Neural progenitor cell (in vitro differentiated cells): ENCODE results near the gene NCK1. TPM values are rescaled to one million over a fixed set of nuclear protein-coding genes. Genes with fewer than 3 reads are reported as not detected.
"Not testable (repeated sequence)": the region's sequence is repeated elsewhere in the genome, so short reads cannot be mapped to it uniquely, and the experiment has no call there.

Experiments
- DNase-seq: peaks from one replicate; pipeline ENCODE4 v3.0.0-alpha.2; 2016; ENCODE audit warnings: low spot score
- H2AFZ ChIP-seq: fragments of 200-600 bp; sonication (generic); replicated peaks from 2 replicates; pipeline ENCODE4 v1.6.1; 2016; ENCODE audit warnings: antibody characterized with exemption
- H3F3A ChIP-seq: fragments of 200-600 bp; sonication (generic); 2 replicates; pipeline ENCODE4 v1.6.1; 2016; ENCODE audit warnings: antibody characterized with exemption, low read depth
- H3K27ac ChIP-seq: fragments of 200-600 bp; sonication (generic); 2 replicates; pipeline ENCODE4 v1.5.1; 2016; ENCODE audit warnings: mild to moderate bottlenecking
- H3K27me3 ChIP-seq: fragments of 200-600 bp; sonication (generic); 2 replicates; pipeline ENCODE4 v1.6.1; 2016; ENCODE audit warnings: mild to moderate bottlenecking, moderate library complexity
- H3K36me3 ChIP-seq: fragments of 200-600 bp; sonication (generic); 2 replicates; pipeline ENCODE4 v1.5.1; 2016
- H3K4me1 ChIP-seq: fragments of 200-600 bp; sonication (generic); 2 replicates; pipeline ENCODE4 v1.6.1; 2016; ENCODE audit warnings: mixed run types
- H3K4me2 ChIP-seq: fragments of 200-600 bp; sonication (generic); 2 replicates; pipeline ENCODE4 v1.6.1; 2016
- H3K4me3 ChIP-seq: fragments of 200-600 bp; sonication (generic); 2 replicates; pipeline ENCODE4 v1.5.1; 2016
- H3K79me2 ChIP-seq: fragments of 200-600 bp; sonication (generic); 2 replicates; pipeline ENCODE4 v1.6.1; 2016; ENCODE audit warnings: low read depth
- H3K9ac ChIP-seq: fragments of 200-600 bp; sonication (generic); 2 replicates; pipeline ENCODE4 v1.6.1; 2016
- H3K9me3 ChIP-seq: fragments of 200-600 bp; sonication (generic); 2 replicates; pipeline ENCODE4 v1.5.1; 2016; ENCODE audit warnings: low read depth
- H4K20me1 ChIP-seq: fragments of 200-600 bp; sonication (generic); 2 replicates; pipeline ENCODE4 v1.6.1; 2016; ENCODE audit warnings: low read depth
- H3K27ac Mint-ChIP-seq: 3 replicates; pipeline ENCODE4 v1.8.0; 2021; ENCODE audit warnings: mixed read lengths
- H3K27me3 Mint-ChIP-seq: 2 replicates; pipeline ENCODE4 v1.8.0; 2022; ENCODE audit warnings: low read depth, mild to moderate bottlenecking, inconsistent platforms, moderate library complexity, mixed read lengths; ENCODE audit not compliant: insufficient read depth
- H3K36me3 Mint-ChIP-seq: 3 replicates; pipeline ENCODE4 v1.8.0; 2021; ENCODE audit warnings: mixed read lengths
- H3K4me1 Mint-ChIP-seq: 3 replicates; pipeline ENCODE4 v1.8.0; 2021; ENCODE audit warnings: mixed read lengths
- H3K4me3 Mint-ChIP-seq: 3 replicates; pipeline ENCODE4 v1.8.0; 2021; ENCODE audit warnings: mild to moderate bottlenecking, moderate library complexity, mixed read lengths
- H3K9me3 Mint-ChIP-seq: 3 replicates; pipeline ENCODE4 v1.8.0; 2020; ENCODE audit warnings: mixed read lengths
- CTCF ChIP-seq: fragments of 200-600 bp; sonication (generic); IDR thresholded peaks from 2 replicates; pipeline ENCODE4 v1.5.1; 2017; ENCODE audit warnings: antibody characterized with exemption, mild to moderate bottlenecking
- EZH2 ChIP-seq: fragments of 200-600 bp; sonication (generic); IDR thresholded peaks from 2 replicates; pipeline ENCODE4 v1.6.1; 2017; ENCODE audit warnings: antibody characterized with exemption, mild to moderate bottlenecking, moderate library complexity
- EZH2phosphoT487 ChIP-seq: fragments of 200-600 bp; sonication (generic); IDR thresholded peaks from 2 replicates; pipeline ENCODE4 v1.6.1; 2017; ENCODE audit warnings: antibody characterized with exemption
- total RNA-seq: library from RNA; depleted of rRNA; stranded (reverse); fragments of >200 nt; gene quantifications from 2 replicates; pipeline ENCODE4 v1.2.3, GENCODE V29; 2015; ENCODE audit warnings: low replicate concordance

Gene NCK1
- total RNA-seq, 1 donor from 2014 or later, result 46.5 TPM

- Histone ChIP-seq H3K27ac (no peak overlapping the region), H3K4me3 (no peak overlapping the region), H3K4me1 (peaks cover 8% of the 10 kb centered on the region), H3K27me3 (no peaks in the 10 kb centered on the region), H3K4me2 (no peak overlapping the region), H4K20me1 (peaks cover 23% of the 10 kb centered on the region), H3K9ac (no peak overlapping the region), H3K9me3 (no peaks in the 10 kb centered on the region), H2AFZ (no peak overlapping the region), H3K36me3 (no peaks in the 10 kb centered on the region), H3K79me2 (peaks cover 95% of the 10 kb centered on the region), H3F3A (no peaks in the 10 kb centered on the region)
- H3K36me3 Mint-ChIP-seq, result peaks cover 46% of the 10 kb centered on the region
- H3K4me1 Mint-ChIP-seq, result no peaks in the 10 kb centered on the region
- TF ChIP-seq EZH2 (no peak), EZH2phosphoT487 (no peak), CTCF (no peak)
- H3K4me3 Mint-ChIP-seq, result no peak overlapping the region
- DNase-seq, result no peak
- no peak overlapping the region for H3K27ac Mint-ChIP-seq
- H3K27me3 Mint-ChIP-seq, result no peaks in the 10 kb centered on the region
- H3K9me3 Mint-ChIP-seq, result peaks cover 57% of the 10 kb centered on the region
Observed at GRCh38 chr3:136889947-136890346, 27.9 kb downstream of the NCK1 start.

GRCh38 chr3:136891934-136892855 is 30.2 kb downstream of the NCK1 start:
- no peak for TF ChIP-seq CTCF
- no peak for TF ChIP-seq EZH2
- TF ChIP-seq EZH2phosphoT487, result no peak
- no peaks in the 10 kb centered on the region for H3K27me3 ChIP-seq
- H4K20me1 ChIP-seq, result peaks cover 9% of the 10 kb centered on the region
- H3K4me1 Mint-ChIP-seq, result no peaks in the 10 kb centered on the region
- no peak for DNase-seq
- H3K27ac ChIP-seq, result no peak overlapping the region
- H3K4me3 Mint-ChIP-seq, result no peak overlapping the region
- H2AFZ ChIP-seq, result no peak overlapping the region
- H3K27me3 Mint-ChIP-seq, result no peaks in the 10 kb centered on the region
- no peaks in the 10 kb centered on the region for H3K36me3 ChIP-seq
- H3K9me3 Mint-ChIP-seq, result peaks cover 61% of the 10 kb centered on the region
- no peak overlapping the region for H3K4me2 ChIP-seq
- peaks cover 48% of the 10 kb centered on the region for H3K36me3 Mint-ChIP-seq
- no peaks in the 10 kb centered on the region for H3F3A ChIP-seq
- H3K4me3 ChIP-seq, result no peak overlapping the region
- H3K4me1 ChIP-seq, result peaks cover 8% of the 10 kb centered on the region
- no peaks in the 10 kb centered on the region for H3K9me3 ChIP-seq
- peaks cover 95% of the 10 kb centered on the region for H3K79me2 ChIP-seq
- no peak overlapping the region for H3K27ac Mint-ChIP-seq
- no peak overlapping the region for H3K9ac ChIP-seq

- Mint-ChIP-seq H3K4me1 (no peaks in the 10 kb centered on the region), H3K4me3 (no peak overlapping the region), H3K27ac (no peak overlapping the region), H3K9me3 (peaks cover 62% of the 10 kb centered on the region), H3K36me3 (peaks cover 49% of the 10 kb centered on the region), H3K27me3 (no peaks in the 10 kb centered on the region)
- no peak for DNase-seq
- peaks cover 9% of the 10 kb centered on the region for H4K20me1 ChIP-seq
- peaks cover 8% of the 10 kb centered on the region for H3K4me1 ChIP-seq
- H3F3A ChIP-seq, result no peaks in the 10 kb centered on the region
- H3K9ac ChIP-seq, result no peak overlapping the region
- H3K9me3 ChIP-seq, result no peaks in the 10 kb centered on the region
- TF ChIP-seq EZH2 (no peak), EZH2phosphoT487 (no peak), CTCF (no peak)
- H3K27ac ChIP-seq, result no peak overlapping the region
- no peaks in the 10 kb centered on the region for H3K36me3 ChIP-seq
- no peak overlapping the region for H3K4me3 ChIP-seq
- no peaks in the 10 kb centered on the region for H3K27me3 ChIP-seq
- H3K4me2 ChIP-seq, result no peak overlapping the region
- H3K79me2 ChIP-seq, result peaks cover 93% of the 10 kb centered on the region
- H2AFZ ChIP-seq, result no peak overlapping the region
Observed at GRCh38 chr3:136893848-136894443, 31.9 kb downstream of the NCK1 start.

- not testable (repeated sequence) for H3K27me3 ChIP-seq, H3F3A ChIP-seq, H3K4me1 Mint-ChIP-seq, H3K4me3 Mint-ChIP-seq, H3K27ac ChIP-seq, H2AFZ ChIP-seq, H3K36me3 ChIP-seq, H3K4me3 ChIP-seq, H3K9me3 ChIP-seq, H3K4me2 ChIP-seq, H3K27ac Mint-ChIP-seq, DNase-seq, H3K9ac ChIP-seq, H3K27me3 Mint-ChIP-seq
- Histone ChIP-seq H3K4me1 (peaks cover 19% of the 10 kb centered on the region), H3K79me2 (peaks cover 94% of the 10 kb centered on the region), H4K20me1 (peaks cover 13% of the 10 kb centered on the region)
- Mint-ChIP-seq H3K36me3 (peaks cover 52% of the 10 kb centered on the region), H3K9me3 (peaks cover 63% of the 10 kb centered on the region)
Observed at GRCh38 chr3:136897171-136897570, 35.2 kb downstream of the NCK1 start.
